NB4 (cell line): Measurements from ENCODE around the gene CHCHD3.

Experiments
- DNase-seq: peaks from one replicate; pipeline ENCODE4 v3.0.0; 2010; ENCODE audit warnings: low read depth
- H3K4me3 ChIP-seq: one replicate; pipeline ENCODE4 v1.5.1; 2011; ENCODE audit warnings: mild to moderate bottlenecking, low read depth, low read length, moderate library complexity
- MYC ChIP-seq: IDR thresholded peaks from 2 replicates; pipeline ENCODE4 v1.6.1; 2011; ENCODE audit warnings: low read depth, low read length
- POLR2A ChIP-seq: IDR thresholded peaks from 2 replicates; pipeline ENCODE4 v1.6.1; 2011; ENCODE audit warnings: mild to moderate bottlenecking; ENCODE audit not compliant: insufficient read length; ENCODE audit errors: extremely low read depth
- TF ChIP-seq, protein P1 (sequence below): IDR thresholded peaks from one replicate; pipeline ENCODE4 v1.5.1; 2012; ENCODE audit warnings: low read depth, low read length
- TF ChIP-seq, protein P2 (sequence below): IDR thresholded peaks from 2 replicates; pipeline ENCODE4 v1.6.1; 2011; ENCODE audit warnings: low read depth, low read length

CHCHD3 gene

DNA sequence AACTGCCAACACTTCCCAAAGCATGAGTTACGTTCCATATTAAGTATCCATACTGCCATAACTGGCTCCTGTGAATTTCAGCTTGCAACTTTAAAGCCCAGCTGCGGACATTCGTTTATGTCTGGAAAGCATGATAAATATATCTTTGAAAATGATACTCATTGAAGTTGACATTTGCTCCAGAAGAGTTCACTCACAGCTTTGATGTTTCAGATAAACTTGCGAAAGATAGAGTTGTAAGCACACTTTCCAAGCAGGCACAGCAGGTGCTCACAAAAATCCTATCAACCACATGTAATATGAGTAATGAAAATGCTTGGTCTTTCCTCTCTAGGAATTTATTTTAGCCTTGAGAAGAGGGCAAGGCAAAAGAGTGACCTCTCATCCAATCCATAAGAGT, 4.5 kb downstream of the CHCHD3 start:
- H3K4me3 ChIP-seq, result no peak overlapping the region
- TF ChIP-seq MYC, result no peak
- TF ChIP-seq, protein P1, sequence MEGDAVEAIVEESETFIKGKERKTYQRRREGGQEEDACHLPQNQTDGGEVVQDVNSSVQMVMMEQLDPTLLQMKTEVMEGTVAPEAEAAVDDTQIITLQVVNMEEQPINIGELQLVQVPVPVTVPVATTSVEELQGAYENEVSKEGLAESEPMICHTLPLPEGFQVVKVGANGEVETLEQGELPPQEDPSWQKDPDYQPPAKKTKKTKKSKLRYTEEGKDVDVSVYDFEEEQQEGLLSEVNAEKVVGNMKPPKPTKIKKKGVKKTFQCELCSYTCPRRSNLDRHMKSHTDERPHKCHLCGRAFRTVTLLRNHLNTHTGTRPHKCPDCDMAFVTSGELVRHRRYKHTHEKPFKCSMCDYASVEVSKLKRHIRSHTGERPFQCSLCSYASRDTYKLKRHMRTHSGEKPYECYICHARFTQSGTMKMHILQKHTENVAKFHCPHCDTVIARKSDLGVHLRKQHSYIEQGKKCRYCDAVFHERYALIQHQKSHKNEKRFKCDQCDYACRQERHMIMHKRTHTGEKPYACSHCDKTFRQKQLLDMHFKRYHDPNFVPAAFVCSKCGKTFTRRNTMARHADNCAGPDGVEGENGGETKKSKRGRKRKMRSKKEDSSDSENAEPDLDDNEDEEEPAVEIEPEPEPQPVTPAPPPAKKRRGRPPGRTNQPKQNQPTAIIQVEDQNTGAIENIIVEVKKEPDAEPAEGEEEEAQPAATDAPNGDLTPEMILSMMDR, result no peak
- TF ChIP-seq, protein P2, sequence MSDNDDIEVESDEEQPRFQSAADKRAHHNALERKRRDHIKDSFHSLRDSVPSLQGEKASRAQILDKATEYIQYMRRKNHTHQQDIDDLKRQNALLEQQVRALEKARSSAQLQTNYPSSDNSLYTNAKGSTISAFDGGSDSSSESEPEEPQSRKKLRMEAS, result no peak
- no peak for TF ChIP-seq POLR2A
- no peak for DNase-seq

DNA sequence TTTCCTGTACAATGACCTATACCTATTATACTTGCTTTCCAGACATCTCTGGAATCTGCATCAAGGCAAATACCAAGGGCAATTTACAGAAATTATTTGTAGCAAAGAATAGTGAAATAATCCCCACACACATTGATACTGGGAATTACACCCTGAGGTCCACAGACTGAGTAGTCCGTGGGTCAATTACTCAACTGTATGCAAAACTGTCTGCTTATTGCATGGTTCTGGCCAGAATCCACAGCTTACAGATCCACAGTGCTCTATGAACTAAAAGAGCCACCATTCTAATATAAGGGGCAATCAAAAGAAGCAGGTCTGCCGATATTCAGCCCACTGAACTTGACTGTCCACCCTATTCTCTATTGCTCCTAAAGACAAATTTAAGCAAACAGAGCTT, 5.7 kb downstream of the CHCHD3 start:
- no peak for DNase-seq
- TF ChIP-seq, protein P1, result no peak
- TF ChIP-seq POLR2A, result no peak
- TF ChIP-seq MYC, result no peak
- TF ChIP-seq, protein P2, result no peak

DNA sequence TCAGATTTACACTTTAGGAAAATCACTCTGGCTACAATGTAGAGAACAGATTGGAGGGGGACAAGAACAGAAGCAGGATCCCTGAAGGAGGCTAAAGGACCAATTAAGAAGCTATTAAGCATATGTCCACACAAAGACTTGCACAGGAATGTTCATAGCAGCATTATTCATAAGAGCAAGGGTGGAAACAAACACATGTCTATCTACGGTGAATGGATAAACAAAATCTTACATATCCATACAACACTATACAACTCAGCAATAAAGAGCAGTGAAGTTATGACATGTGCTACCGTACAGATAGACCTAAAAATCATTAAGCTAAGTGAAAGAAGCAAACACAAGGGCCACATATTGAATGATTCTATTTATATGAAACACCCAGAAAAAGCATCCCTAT, 10.4 kb downstream of the CHCHD3 start:
- no peak for DNase-seq
- no peak for TF ChIP-seq MYC
- no peak for TF ChIP-seq POLR2A
- TF ChIP-seq, protein P1, result no peak
- TF ChIP-seq, protein P2, result no peak
- no peak overlapping the region for H3K4me3 ChIP-seq

More for the DNA sequence above, 5.7 kb downstream of the CHCHD3 start:
- no peak overlapping the region for H3K4me3 ChIP-seq

DNA sequence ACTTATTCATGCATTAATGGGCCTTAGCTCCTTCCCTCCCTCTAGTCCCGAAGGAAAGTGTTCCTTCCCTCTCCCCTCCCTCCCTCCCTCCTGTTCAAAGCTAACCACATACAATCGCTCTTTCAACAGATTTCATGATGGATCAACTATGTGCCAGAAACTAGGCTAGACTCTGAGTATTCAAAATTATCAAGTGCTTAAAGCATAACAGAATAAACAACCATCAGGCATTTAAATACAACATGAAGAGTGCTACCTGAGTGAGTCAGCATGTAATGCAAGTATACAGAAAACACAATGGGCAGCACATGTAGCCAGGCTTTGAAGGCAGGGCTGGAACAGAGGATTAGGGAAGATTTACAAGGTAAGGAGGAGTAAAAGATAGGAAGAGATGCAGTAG, 11.3 kb downstream of the CHCHD3 start:
- H3K4me3 ChIP-seq, result no peak overlapping the region
- no peak for DNase-seq
- TF ChIP-seq, protein P2, result no peak
- TF ChIP-seq, protein P1, result no peak
- TF ChIP-seq MYC (no peak), POLR2A (no peak)

DNA sequence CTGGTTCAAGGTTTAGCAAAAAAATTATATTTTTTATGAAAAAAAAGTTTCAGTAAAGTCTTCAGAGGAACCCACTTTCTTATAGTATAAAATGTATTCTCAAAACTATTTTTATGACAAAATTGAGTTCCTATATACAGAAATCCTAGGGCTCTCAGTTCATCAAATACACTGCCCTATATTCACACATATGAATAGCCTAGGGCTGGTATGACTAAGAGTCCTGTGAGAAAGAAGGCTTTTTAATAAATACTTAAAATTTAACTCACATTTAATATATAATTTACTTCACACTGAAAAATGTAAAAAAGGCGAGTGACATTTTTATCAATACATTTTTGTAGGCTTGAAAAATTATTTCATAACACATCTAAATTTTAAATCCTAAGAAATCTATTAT, 16.6 kb downstream of the CHCHD3 start:
- no peak for DNase-seq
- no peak overlapping the region for H3K4me3 ChIP-seq
- TF ChIP-seq, protein P1, result no peak
- TF ChIP-seq POLR2A (no peak), MYC (no peak)
- TF ChIP-seq, protein P2, result no peak

DNA sequence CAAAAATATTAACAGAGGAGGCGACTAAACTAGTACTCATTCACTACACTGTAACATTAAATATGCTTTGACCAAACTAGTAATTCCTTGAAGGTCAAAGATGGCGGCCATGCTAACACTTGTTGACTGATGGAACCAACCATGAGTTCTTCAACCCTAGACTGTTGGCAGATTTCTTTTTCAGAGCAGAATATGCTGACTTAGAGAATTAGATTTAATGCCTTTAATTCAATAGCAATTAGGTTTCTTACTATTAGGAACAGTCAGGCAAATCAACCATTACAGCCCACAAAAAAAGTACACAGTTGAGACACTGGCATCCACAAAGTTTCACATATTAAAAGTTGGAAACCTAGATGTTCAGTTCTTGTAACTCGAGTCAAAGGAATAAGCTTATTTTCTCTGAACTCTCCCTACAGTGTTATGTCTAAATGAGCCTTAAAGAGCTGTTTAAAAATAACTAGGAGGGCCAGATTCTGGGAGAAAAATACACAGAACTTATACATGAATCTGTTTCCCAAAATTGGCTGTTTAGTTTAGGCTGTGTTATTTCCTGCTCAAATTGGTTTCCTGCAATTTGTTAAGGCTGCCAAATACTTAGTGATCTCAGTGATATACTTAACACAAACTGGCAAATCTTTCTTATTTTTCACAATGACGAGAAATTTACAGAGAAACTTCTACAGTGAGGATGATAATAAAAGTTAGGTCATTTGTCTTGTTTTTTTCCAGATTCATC, 17.6 kb downstream of the CHCHD3 start:
- DNase-seq, result no peak
- no peak overlapping the region for H3K4me3 ChIP-seq
- no peak for TF ChIP-seq MYC
- no peak for TF ChIP-seq POLR2A
- TF ChIP-seq, protein P1, result no peak
- TF ChIP-seq, protein P2, result no peak
